Activated T-cell treated with anti-CD3 and anti-CD28 coated beads for 24 hours (primary cell): ENCODE results near the gene MYO7A.

Source experiments
- DNase-seq: peaks from one replicate; pipeline ENCODE4 v3.0.0-alpha.2; 2020; ENCODE audit warnings: low read depth

Gene MYO7A

GRCh38 chr11:77112641-77113381 is 15.2 kb upstream of the MYO7A start:
- DNase-seq = no peak

- DNase-seq = no peak
Observed at GRCh38 chr11:77113382-77114088, 14.5 kb upstream of the MYO7A start.

GRCh38 chr11:77114089-77114463 is 14.0 kb upstream of the MYO7A start:
- no peak for DNase-seq

- no peak for DNase-seq
Observed at GRCh38 chr11:77115181-77115611, 12.8 kb upstream of the MYO7A start.

GRCh38 chr11:77115956-77116355 is 12.1 kb upstream of the MYO7A start:
- no peak for DNase-seq

GRCh38 chr11:77117492-77117891 is 10.6 kb upstream of the MYO7A start:
- DNase-seq = no peak

GRCh38 chr11:77118086-77118485 is 10.0 kb upstream of the MYO7A start:
- DNase-seq = no peak

- no peak for DNase-seq
Observed at GRCh38 chr11:77118971-77119370, 9.1 kb upstream of the MYO7A start.

- no peak for DNase-seq
Observed at GRCh38 chr11:77119531-77119936, 8.5 kb upstream of the MYO7A start.

- DNase-seq = no peak
Observed at GRCh38 chr11:77120571-77120970, 7.5 kb upstream of the MYO7A start.

GRCh38 chr11:77121096-77121640 is 6.9 kb upstream of the MYO7A start:
- DNase-seq = no peak

- DNase-seq = no peak
Observed at GRCh38 chr11:77121876-77122575, 6.0 kb upstream of the MYO7A start.

GRCh38 chr11:77122576-77123212 is 5.4 kb upstream of the MYO7A start:
- DNase-seq = no peak

- DNase-seq = no peak
Observed at GRCh38 chr11:77123591-77123990, 4.5 kb upstream of the MYO7A start.

- DNase-seq = no peak
Observed at GRCh38 chr11:77124041-77124440, 4.0 kb upstream of the MYO7A start.

GRCh38 chr11:77124488-77124887 is 3.6 kb upstream of the MYO7A start:
- DNase-seq = no peak

- no peak for DNase-seq
Observed at GRCh38 chr11:77125191-77125590, 2.9 kb upstream of the MYO7A start.

- no peak for DNase-seq
Observed at GRCh38 chr11:77125695-77126094, 2.4 kb upstream of the MYO7A start.

- DNase-seq = no peak
Observed at GRCh38 chr11:77126156-77126775, 1.8 kb upstream of the MYO7A start.

GRCh38 chr11:77126861-77127234 is 1.2 kb upstream of the MYO7A start:
- no peak for DNase-seq

GRCh38 chr11:77127235-77127911 is 673 bp upstream of the MYO7A start:
- DNase-seq = peak; percentile 40
